ELR (cell line): ENCODE measurements around the gene GPR85.

ENCODE experiments used
- DNase-seq: peaks from one replicate; pipeline ENCODE4 v3.0.0-alpha.2; 2015; ENCODE audit warnings: low read depth

The GPR85 gene, protein sequence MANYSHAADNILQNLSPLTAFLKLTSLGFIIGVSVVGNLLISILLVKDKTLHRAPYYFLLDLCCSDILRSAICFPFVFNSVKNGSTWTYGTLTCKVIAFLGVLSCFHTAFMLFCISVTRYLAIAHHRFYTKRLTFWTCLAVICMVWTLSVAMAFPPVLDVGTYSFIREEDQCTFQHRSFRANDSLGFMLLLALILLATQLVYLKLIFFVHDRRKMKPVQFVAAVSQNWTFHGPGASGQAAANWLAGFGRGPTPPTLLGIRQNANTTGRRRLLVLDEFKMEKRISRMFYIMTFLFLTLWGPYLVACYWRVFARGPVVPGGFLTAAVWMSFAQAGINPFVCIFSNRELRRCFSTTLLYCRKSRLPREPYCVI

DNA sequence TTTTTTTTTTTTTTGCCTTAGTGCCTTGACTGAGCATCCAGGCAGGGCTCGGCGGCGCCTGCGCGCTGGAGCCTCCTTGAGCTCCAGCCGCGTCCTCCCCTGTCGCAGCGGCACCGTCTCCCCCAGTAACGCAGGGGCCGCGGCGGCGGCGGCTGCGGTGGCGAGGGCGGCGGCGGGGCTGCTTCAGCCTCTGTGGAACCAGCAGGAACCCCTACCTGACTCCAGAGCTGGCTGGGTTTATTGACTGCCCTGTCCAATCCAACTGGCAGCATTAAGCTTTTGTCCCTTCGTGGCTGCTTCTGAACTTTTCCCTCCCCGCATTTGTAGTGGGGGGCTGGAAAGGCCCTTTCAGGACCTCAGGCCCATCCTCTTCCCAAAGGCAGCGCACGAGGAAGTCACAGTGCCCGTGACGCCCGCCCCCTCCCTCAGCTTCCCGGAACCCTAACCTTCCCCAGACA, at the start of gene GPR85:
GPR85 (minus strand) TSS at position 397 of the 458 bp plus-strand sequence. CDS start 2,106 bp downstream, outside the sequence.
- DNase-seq: peak; percentile 81

DNA sequence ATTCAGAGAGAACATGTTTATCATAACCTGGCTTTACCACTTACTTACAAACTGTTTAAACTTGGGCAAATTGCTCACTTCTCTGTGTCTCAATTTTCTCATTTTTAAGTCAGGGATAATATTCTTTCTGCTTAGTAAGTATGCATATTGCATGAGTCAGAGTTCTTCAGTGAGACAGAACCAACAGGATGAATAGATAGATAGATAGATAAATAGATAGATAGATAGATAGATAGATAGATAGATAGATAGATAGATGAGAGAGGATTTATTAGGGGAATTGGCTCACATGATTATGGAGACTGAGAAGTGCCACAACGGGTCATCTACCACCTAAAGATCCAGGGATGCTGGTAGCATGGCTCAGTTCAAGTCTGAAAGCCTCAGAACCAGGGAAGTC, 47.4 kb upstream of the GPR85 start:
- DNase-seq: peak; percentile 18

DNA sequence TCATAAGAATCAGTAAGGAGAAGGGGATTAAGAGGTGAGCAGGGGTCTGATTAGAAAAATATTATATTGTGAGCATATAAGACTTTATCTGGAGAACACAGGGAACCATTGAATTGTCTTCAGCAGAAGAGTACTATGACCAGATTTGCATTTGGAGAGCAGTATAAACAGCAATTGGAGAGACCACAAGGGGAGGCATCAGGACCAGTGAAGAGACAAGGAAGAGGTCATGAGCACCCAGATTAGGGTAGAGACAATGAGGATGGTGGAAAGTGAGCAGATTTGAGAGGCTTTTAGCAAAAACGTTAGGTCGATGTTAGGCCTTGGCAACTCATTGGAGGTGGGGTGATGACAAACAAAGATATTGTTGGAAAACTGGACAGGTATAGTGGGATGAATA, 44.7 kb upstream of the GPR85 start:
- no peak for DNase-seq

DNA sequence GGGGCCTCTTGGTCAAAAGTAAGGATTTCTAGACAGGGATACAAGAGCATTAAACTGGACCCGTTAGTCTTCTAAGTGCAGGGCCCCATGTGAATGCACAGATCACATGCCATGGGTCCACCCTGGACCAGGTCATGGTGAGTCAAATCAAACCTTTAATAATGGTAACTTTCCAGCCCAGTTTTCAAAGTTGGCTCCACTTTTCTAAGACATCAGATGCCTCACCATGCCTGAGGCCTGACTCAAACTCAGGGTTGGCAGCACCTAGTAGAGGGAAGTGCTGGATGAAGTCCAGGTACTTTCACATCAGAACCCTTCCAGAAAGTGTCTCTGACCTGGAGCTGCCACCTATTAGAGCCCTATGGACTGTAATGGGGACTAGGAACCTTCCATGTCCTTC, 41.4 kb upstream of the GPR85 start:
- peak; percentile 25 for DNase-seq

DNA sequence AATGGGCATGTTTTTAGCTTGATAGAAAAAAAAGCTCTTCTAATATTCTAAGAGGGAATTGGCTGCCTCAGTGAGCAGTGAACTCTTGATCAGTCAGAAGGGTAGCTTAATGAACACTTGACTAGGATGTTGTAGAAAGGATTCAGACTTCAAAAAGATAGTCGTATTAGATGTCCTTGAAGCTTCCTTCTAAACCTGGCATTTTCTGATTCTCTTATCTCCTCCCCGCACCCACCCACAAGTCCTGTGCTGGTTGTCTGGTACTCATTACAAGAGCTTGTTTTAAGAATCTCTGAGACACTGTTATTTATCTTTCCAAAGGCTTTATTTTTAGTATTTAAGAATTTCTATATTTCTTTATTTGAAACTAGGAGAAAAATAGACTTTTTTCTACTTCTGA, 39.1 kb upstream of the GPR85 start:
- no peak for DNase-seq

DNA sequence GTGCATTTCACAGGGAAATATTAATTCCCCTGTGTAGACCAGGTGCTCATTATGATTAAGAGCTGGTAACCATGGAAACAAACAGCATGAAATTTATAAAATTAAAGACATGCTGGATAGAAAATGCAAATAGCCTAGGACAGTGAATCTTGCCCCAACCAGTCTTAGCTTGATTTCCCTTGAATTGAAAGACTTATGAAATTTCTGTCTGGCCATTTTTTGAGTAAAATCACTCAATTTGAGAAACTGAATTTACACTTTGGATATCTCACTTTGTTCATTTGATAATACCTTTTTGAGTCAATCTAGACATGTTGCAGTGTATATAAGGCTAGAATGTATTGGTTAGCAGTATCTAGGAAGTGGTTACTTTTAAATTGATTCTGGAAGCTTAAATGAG, 36.1 kb upstream of the GPR85 start:
- no peak for DNase-seq

DNA sequence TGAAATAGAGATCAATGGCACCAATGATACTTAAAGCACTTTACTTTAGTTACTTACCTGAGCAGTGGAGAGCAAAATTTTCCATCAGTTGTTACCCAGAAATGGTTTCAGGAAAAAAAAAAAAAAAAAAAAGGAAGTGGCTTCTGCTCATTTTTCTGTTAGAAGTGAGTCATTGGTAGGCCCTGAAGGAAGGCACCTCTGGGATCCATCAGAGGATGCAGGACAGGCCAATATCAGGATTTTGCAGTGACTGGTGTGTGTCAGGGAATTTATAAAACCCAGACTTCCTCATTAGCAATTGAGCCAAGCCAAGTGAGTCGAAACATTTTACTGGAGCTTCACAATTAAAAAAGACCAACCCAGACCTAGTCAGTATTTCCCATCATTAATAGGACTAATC, 34.0 kb upstream of the GPR85 start:
- DNase-seq: peak; percentile 46

DNA sequence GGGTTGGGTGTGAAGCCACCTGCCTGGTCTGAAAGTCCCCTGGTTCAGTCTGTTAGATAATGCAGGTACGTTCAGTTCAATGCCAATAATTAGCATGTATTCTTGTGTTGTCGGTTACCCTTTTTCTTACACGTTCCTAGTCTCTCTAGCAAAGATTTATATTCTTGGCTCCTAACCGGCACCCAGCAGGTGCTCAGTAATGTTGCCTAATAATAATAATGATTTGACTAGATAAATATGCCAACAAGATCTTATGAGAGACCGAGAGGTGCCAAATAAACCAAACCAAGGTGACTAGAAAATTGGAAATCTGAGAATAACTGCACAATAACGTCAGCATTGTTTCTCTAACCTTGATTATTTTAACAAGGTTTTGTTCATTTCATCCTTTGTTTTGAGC, 32.8 kb upstream of the GPR85 start:
- no peak for DNase-seq

DNA sequence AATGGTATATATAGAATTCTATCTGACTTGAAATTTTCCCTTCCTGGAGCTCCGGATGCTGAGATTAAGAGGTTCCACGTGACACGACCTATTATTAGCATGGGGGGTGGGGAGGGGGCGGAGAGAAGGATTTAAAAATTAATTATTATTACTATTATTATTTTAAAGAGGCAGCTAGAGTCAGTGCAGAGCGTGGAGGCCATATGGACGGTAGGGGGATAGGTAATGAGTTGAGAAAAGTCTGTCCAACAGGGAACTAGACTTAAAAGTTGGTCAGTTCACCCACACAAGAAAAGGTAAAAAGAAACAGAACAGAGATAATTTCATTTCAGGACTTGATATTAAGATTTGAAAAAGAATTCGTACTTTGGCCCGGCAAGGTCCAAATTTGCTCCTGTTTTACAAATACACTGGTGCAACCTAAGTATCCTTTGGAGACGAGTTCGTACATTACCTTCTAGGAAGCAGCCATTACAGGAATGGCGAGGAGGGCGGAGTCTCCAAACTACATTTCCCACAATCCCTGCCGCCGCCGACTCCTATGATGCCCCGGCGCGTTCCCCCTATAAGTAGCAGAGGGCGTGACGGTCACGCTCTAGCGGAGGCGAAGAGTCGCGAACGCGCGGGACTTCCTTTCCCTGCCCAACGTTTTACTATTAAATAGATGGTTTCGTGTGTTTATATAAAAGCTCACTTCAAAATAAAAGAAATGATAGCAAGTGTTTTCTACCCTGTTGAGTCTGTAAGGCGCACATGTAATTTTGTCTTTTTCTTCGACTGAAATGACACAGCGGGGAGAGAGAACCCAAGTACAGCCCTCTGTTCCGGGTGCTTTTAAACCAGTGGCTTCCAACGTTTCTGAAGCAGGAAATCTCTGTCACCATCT, 31.7 kb upstream of the GPR85 start, which contains the start of gene SMIM30:
SMIM30 (minus strand) TSS at position 481 of the 886 bp plus-strand sequence. CDS start 976 bp downstream, outside the sequence.
- DNase-seq: peak; percentile 93

DNA sequence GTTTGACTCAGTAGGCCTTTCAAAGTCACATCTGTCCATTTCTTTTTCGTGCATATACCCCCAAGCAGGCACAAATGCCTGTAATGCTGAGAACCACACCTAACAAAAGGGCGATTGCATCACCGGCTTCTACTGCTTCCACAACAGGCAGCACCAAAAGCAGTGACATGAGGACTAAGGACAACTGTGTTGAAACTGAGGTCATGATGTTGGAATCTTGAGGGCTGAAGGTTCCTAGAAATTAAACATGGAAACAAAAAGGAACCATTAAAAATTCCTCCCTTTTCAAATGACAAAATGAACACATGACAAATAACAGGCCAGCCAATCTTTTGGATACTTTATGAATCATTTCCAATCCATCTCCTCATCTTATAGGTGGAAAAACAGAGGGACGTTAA, 30.7 kb upstream of the GPR85 start:
- peak; percentile 13 for DNase-seq

DNA sequence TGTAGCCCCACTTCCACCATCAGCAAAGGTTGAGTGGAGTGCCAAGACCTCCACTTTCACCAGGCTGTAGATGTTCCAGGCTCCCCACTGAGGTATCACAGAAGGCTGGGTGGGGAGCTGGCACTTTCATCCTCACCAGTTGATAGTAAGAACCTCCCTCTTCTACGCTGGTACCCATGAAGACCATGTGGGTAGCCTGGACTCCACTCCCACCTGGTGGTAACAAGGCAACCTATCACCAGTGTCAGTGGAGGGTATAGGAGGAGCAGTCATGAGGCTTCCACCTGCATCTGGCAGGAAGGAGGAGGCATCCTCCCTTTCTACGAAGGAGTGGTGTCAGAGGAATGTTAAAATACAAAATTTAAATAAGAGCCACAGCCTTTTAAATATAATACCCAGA, 27.3 kb upstream of the GPR85 start:
- peak; percentile 29 for DNase-seq

DNA sequence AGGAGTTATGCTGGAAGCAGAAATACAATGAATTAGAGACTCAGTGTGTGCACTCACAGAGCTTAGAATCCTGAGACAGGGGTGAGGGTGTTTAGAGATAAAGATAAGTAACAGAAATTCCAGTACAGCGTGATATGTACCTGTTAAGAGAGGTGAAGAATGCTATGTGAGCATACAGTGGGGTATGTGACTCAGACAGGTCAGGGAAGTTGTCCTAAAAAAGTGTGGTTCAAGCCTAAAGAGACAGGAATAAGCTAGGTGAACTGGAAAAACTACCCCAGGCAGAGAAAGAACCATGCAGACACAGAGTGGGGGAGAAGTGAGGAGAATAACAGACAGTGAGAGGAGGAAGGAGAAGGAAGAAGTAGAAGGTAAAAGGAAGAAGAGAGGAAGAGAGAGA, 23.1 kb upstream of the GPR85 start:
- no peak for DNase-seq

DNA sequence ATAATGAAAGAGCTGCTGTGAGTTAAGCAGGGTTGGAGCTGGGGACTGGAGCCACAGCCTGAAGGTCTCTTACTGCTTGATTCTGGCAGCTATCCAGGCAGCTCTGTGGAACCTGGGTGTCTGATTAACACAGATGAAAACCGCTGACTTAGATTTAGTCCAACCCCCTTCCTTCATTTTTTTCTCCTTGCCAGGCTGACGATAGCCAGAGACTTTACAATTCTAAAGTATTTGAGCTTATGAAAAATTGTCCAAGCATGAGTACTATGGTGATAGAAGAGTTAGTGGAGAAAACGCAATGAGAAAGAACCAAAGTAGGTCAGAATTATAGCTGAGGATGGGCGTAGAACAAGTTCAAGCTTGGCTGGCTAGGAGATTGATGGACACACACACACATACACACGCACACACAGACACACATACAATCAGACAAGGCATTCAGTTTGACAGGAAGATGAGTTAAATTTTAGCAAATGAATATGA, 13.5 kb upstream of the GPR85 start:
- DNase-seq: no peak

DNA sequence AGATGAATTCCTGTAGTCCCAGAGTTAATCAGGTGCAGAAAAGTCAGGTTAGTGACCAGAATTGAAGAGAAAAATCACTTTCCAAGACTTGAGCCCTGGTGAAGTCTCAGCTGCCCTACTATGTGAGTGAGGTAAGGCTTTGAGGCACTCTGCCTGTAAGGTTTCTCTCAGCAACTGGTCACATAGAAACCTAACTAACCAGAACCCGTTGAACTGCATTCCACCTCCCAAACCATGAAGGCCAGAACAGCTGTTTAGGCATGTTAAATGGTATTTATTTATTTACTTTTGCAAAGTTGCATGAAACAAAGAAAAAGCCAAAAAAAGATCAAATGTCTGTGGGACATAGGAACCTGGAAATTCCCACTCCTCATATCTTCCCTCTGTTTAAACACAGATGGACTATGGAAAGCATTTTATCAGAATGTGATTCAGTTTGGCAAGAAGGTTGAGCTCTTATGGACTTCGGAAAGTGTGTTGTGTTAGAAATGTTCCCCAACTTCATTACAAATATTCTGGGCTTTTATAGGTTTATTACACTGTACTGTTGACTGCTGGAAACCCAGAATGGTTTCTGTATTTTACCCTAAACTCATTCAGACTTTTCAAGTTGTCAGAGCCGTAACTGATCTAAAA, 12.8 kb upstream of the GPR85 start:
- DNase-seq: no peak

DNA sequence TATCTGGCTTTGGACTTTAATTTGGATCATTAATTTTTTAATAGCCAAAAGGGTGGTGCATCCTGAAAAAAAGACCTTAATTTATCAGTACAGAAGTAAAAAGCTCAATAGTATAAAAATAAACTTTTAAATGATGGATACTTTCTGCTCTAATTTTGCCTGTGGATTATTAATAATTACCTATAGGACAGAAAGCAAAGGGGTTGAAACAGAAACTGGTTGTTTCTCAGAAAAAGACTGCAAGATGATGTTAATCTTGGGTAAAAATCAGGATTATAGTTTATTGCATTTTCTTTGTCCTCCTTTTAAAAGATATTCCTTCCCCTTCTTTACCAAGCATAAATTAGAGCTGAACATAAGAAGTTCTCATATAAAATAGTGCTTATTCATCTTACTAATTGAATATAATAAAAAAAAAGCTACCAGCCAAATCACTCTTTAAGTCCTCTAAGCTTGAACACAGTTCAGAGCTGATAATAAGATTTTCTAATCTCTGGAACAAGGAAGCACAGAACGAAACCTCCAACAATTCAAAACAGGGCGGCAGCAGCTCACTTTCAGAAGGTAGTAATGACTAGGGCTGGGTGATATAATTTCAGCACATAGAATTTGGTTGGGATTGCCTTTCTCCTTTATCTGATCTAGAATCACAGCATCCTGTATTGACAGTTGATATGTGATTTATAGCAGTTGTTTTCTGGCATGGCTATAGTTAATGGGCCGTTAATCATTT, 8.1 kb upstream of the GPR85 start:
- DNase-seq: no peak

DNA sequence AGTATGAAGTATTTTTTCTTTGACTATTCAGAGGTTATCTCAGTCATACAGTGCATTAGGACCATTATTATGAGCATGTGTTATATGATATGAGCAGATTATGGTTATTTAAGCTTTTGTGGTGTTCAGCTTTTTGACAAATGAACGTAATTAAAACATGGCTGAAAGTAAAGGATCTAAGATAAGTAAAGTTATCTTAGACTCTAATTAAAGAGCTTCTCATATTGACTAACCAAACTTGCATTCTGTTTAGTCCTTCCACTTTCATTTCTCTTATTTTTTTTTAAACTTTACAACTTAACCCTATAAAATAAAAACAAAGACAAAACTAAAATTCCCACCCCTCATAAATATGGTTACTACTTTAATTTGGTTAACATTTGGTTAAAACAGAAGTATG, 6.9 kb upstream of the GPR85 start:
- no peak for DNase-seq

DNA sequence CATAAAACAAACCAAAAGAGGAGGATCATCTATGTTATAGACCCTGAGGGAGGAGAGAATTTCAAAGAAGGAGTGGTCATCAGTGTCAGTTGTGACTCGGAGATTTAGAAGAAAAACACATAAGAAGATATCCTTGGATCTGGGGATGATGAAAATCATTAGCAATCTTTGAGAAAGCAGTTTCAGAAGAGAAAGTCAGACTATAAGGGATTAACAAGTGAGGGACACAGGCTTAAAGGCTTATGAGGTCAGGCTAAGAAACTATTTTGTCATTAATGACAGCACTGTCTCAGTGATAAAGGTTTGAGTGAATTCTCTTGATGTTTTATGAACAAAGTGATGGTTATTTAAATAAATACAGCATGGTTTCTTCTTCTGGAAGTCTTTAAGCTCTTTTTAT, 6.1 kb upstream of the GPR85 start:
- no peak for DNase-seq

DNA sequence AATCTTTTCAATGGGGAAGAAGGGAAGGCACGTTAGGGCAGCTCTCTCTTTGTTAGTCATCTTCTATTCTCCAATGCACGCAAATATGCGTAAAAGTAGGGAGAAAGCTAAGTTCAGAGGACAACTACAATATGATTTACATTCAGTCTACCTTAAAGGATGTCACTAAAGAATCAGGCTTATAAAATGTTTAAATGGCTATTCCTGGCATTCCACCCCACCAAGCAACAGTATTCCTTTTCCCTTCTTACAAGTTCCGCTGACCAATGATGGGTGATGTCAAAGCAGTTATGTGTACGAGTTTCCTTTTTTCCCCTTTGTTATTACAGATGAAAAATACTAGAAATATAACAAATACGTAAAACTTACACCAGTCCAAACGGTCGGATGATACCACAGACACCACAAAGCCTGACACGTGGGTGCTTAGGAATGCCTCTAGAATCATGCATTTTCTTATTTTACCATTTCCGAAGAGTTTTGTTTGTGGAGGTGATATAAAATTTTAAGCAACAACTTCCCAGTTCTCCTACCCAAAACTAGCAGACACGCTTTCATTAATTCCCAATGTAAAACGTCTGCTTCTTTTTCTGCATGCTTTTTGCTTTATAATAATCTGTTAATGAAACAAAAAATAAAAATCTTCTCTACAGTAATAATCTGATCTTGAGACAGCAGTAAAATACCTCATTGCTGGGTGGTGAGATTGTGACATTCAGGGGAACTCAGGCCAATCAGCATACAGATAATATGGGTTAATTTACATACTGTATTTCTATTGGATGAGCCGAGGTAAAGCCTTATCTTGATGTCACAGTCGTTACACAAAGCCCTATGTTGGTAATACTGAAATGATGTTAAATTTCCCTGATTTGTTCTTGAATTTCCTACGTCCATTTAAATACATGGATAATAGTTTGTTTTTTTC, 708 bp upstream of the GPR85 start:
- peak; percentile 92 for DNase-seq

DNA sequence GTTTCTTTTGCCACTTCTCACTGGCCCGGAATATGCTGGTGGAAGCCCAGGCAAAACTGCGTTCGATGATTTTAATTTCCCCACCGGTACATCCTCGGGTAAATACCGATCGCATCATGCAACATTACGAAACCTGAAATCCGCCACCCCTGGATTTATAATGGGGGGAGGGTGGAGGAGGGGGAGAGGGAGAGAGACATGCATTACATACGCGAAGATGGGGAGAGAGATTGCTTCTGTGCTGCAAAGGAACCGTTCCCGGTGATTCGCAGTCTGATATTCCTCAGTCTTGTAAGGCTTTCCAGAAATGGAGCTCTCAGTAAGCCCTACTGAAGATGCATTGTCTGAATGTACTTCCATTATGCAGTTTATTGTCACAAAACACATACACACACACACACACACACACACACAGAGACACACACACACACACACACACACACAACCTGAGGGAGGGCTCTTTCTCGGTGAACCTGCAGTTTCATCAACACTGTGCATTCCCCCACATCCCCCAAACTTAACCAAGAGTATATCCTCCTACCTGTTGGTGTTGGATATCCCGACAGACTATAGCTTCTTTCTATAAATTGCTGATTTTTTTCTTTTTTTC, 741 bp downstream of the GPR85 start:
- peak; percentile 54 for DNase-seq
